IMR-90 (cell line): Measurements from ENCODE around the gene PIP4K2B. TPM values are rescaled to one million over a fixed set of nuclear protein-coding genes. Genes with fewer than 3 reads are reported as not detected.

Source experiments
- ATAC-seq: fragments of 200-7000 bp; cut with Tn5 transposase; 2 replicates; pipeline ENCODE4 v1.9.1; 2020; ENCODE audit warnings: low read depth, mild to moderate bottlenecking, moderate library complexity
- BruUV-seq: library from RNA; stranded (reverse); fragments of 400-500 nt; replicated peaks from 2 replicates; lab custom pipeline; 2021; lab: Mats Ljungman, UMichigan
- CTCF ChIA-PET: fragments of 300-600 bp; formaldehyde crosslinking; extraction: SDS; loops from one replicate; lab custom pipeline; 2021; ENCODE audit warnings: antibody characterized with exemption; lab: Yijun Ruan, JAX
- POLR2A ChIA-PET: fragments of 300-600 bp; sonication (Branson Sonifier 250); formaldehyde crosslinking; loops from one replicate; lab custom pipeline; 2022; ENCODE audit warnings: antibody characterized with exemption; ENCODE audit not compliant: unreplicated experiment; lab: Charles Lee
- DNase-seq: peaks from one replicate; pipeline ENCODE4 v3.0.0; 2013
- H2AFZ ChIP-seq: replicated peaks from 2 replicates; pipeline ENCODE3; 2013; ENCODE audit warnings: low read length, mild to moderate bottlenecking; ENCODE audit not compliant: poor library complexity
- H2AK5ac ChIP-seq: 2 replicates; pipeline ENCODE4 v1.6.1; 2013; ENCODE audit warnings: low read depth, low read length, inconsistent platforms
- H2AK9ac ChIP-seq: replicated peaks from 2 replicates; pipeline ENCODE3; 2013; ENCODE audit warnings: mild to moderate bottlenecking, low read depth, low read length, moderate library complexity; ENCODE audit not compliant: poor library complexity
- H2BK120ac ChIP-seq: 2 replicates; pipeline ENCODE4 v1.6.1; 2013; ENCODE audit warnings: low read depth, low read length, inconsistent platforms
- H2BK15ac ChIP-seq: 3 replicates; pipeline ENCODE4 v1.6.1; 2013; ENCODE audit warnings: low read depth, low read length, inconsistent platforms
- H2BK20ac ChIP-seq: 2 replicates; pipeline ENCODE4 v1.6.1; 2013; ENCODE audit warnings: low read depth, mild to moderate bottlenecking, inconsistent platforms, low read length, moderate library complexity
- H2BK5ac ChIP-seq: 2 replicates; pipeline ENCODE4 v1.6.1; 2013; ENCODE audit warnings: mild to moderate bottlenecking, low read depth, low read length, inconsistent platforms; ENCODE audit not compliant: poor library complexity, severe bottlenecking
- H3K14ac ChIP-seq: replicated peaks from 2 replicates; pipeline ENCODE4 v1.6.1; 2013; ENCODE audit warnings: low read depth, low read length, inconsistent platforms
- H3K18ac ChIP-seq: 2 replicates; pipeline ENCODE4 v1.6.1; 2013; ENCODE audit warnings: low read depth, low read length, control low read depth
- H3K23ac ChIP-seq: 2 replicates; pipeline ENCODE4 v1.6.1; 2013; ENCODE audit warnings: low read depth, low read length, inconsistent platforms
- H3K27ac ChIP-seq: 2 replicates; pipeline ENCODE4 v1.5.1; 2013; ENCODE audit warnings: mild to moderate bottlenecking, control low read depth, low read length; ENCODE audit not compliant: insufficient read depth
- H3K27me3 ChIP-seq: 2 replicates; pipeline ENCODE4 v1.6.1; 2013; ENCODE audit warnings: low read length; ENCODE audit not compliant: control insufficient read depth, insufficient read depth
- H3K36me3 ChIP-seq: 2 replicates; pipeline ENCODE4 v1.6.1; 2013; ENCODE audit warnings: low read length, mixed read lengths; ENCODE audit not compliant: control insufficient read depth, insufficient read depth
- H3K4ac ChIP-seq: 2 replicates; pipeline ENCODE4 v1.6.1; 2013; ENCODE audit warnings: low read depth, low read length, inconsistent platforms
- H3K4me1 ChIP-seq: 2 replicates; pipeline ENCODE4 v1.6.1; 2013; ENCODE audit warnings: low read length, mixed read lengths; ENCODE audit not compliant: control insufficient read depth, insufficient read depth
- H3K4me2 ChIP-seq: 2 replicates; pipeline ENCODE4 v1.6.1; 2013; ENCODE audit warnings: low read depth, mild to moderate bottlenecking, control low read depth, low read length, moderate library complexity
- H3K4me3 ChIP-seq: 2 replicates; pipeline ENCODE4 v1.5.1; 2013; ENCODE audit warnings: low read depth, mild to moderate bottlenecking, control low read depth, low read length, moderate library complexity; ENCODE audit not compliant: insufficient read depth
- H3K56ac ChIP-seq: 2 replicates; pipeline ENCODE4 v1.6.1; 2013; ENCODE audit warnings: low read length, inconsistent platforms; ENCODE audit not compliant: insufficient read depth; ENCODE audit errors: extremely low read depth
- H3K79me1 ChIP-seq, 2 experiments: 2 replicates each; pipeline ENCODE4 v1.6.1; 2013; ENCODE audit warnings: low read length in 2 of 2, inconsistent platforms in 1 of 2, low read depth in 1 of 2
- H3K9ac ChIP-seq: 2 replicates; pipeline ENCODE4 v1.6.1; 2013; ENCODE audit warnings: low read depth, low read length, control low read depth
- H3K9me1 ChIP-seq: 2 replicates; pipeline ENCODE4 v1.6.1; 2013; ENCODE audit warnings: low read length, inconsistent platforms; ENCODE audit not compliant: insufficient read depth
- H3K9me3 ChIP-seq: 2 replicates; pipeline ENCODE4 v1.6.1; 2013; ENCODE audit warnings: low read length; ENCODE audit not compliant: control insufficient read depth, insufficient read depth
- H4K20me1 ChIP-seq: 2 replicates; pipeline ENCODE4 v1.6.1; 2013; ENCODE audit warnings: low read length, inconsistent platforms; ENCODE audit not compliant: insufficient read depth
- H4K5ac ChIP-seq: 2 replicates; pipeline ENCODE4 v1.6.1; 2013; ENCODE audit warnings: mild to moderate bottlenecking, low read depth, low read length, control low read depth
- H4K8ac ChIP-seq, 2 experiments: 2 replicates each; pipeline ENCODE4 v1.6.1; 2013; ENCODE audit warnings: low read depth in 2 of 2, low read length in 2 of 2, control low read depth in 1 of 2, inconsistent platforms in 1 of 2
- H4K91ac ChIP-seq: 2 replicates; pipeline ENCODE4 v1.6.1; 2013; ENCODE audit warnings: low read depth, low read length, inconsistent platforms; ENCODE audit not compliant: insufficient read depth
- CTCF ChIP-seq: conservative IDR thresholded peaks from 2 replicates; pipeline ENCODE4 v1.5.1; 2012; ENCODE audit warnings: mild to moderate bottlenecking, low read depth, low read length, improper control_type of control experiment
- ELK1 ChIP-seq: fragments of 150-350 bp; IDR thresholded peaks from 2 replicates; pipeline ENCODE4 v1.6.1; 2016; ENCODE audit warnings: low read depth, mild to moderate bottlenecking, low read length, moderate library complexity, borderline replicate concordance
- FOS ChIP-seq: fragments of 150-350 bp; IDR thresholded peaks from 2 replicates; pipeline ENCODE4 v1.6.1; 2016; ENCODE audit warnings: low read depth, low read length
- MAFK ChIP-seq: IDR thresholded peaks from 2 replicates; pipeline ENCODE4 v1.6.1; 2012; ENCODE audit warnings: low read depth, low read length, improper control_type of control experiment
- MXI1 ChIP-seq: IDR thresholded peaks from 2 replicates; pipeline ENCODE4 v1.6.1; 2012; ENCODE audit warnings: low read depth, mild to moderate bottlenecking, low read length, moderate library complexity, borderline replicate concordance
- NFE2L2 ChIP-seq: fragments of 150-350 bp; IDR thresholded peaks from 2 replicates; pipeline ENCODE4 v1.6.1; 2016; ENCODE audit warnings: low read depth, mild to moderate bottlenecking, low read length
- RAD21 ChIP-seq: IDR thresholded peaks from 2 replicates; pipeline ENCODE4 v1.6.1; 2012; ENCODE audit warnings: low read length, improper control_type of control experiment
- SMC3 ChIP-seq: fragments of 150-350 bp; IDR thresholded peaks from 2 replicates; pipeline ENCODE4 v1.6.1; 2016; ENCODE audit warnings: low read depth, mild to moderate bottlenecking, antibody characterized with exemption, low read length, moderate library complexity
- WGBS, 2 experiments: methylation state at CpG; one replicate each; pipeline versions ENCODE4 v1.1.5 to v1.1.7; 2013; ENCODE audit warnings: missing lambda C conversion rate in 2 of 2; ENCODE audit not compliant: insufficient read length in 1 of 2; ENCODE audit errors: extremely low coverage in 2 of 2; 5-methylcytosine and 5-hydroxymethylcytosine counted together
- dilution Hi-C: fragments of 300-500 bp; cut with HindIII; formaldehyde crosslinking; loops from one replicate; pipeline ENCODE4 v1.14.3; 2018; ENCODE audit warnings: low sequenced_read_pairs; ENCODE audit not compliant: unreplicated experiment
- in situ Hi-C: fragments of 300-500 bp; cut with MboI; formaldehyde crosslinking; loops from 3 replicates; pipeline ENCODE4 v1.14.3; 2019; ENCODE audit warnings: low sequenced_read_pairs, inconsistent platforms, mixed read lengths
- intact Hi-C: fragments of 100-400 bp; cut with micrococcal nuclease; formaldehyde crosslinking; loops from 2 replicates; pipeline ENCODE4 v1.10.0; 2022
- polyA plus RNA-seq, 3 experiments: library from polyadenylated mRNA; depleted of rRNA; stranded (reverse); fragments of >200 nt; gene quantifications; 2 replicates each; pipeline ENCODE4 v1.2.3, GENCODE V29; 2012; ENCODE audit warnings: low replicate concordance in 1 of 3
- total RNA-seq: library from RNA; depleted of rRNA; stranded (reverse); fragments of >200 nt; gene quantifications from 2 replicates; pipeline ENCODE4 v1.2.3, GENCODE V29; 2012

PIP4K2B gene
- total and polyA plus RNA-seq, 2 of the 4 experiments (the other 2 are of a cell fraction) = 40.0 to 40.2 TPM

GRCh38 chr17:38761612-38762011 lies 37.7 kb downstream of the PIP4K2B start:
- no TSS peak for BruUV-seq
- ChIA-PET POLR2A (no interaction called here), CTCF (no interaction called here)
- ATAC-seq (peak; percentile 21; the same call in 1 of the 2 replicates), DNase-seq (peak; percentile 32)
- H3K36me3 ChIP-seq = peaks cover 60% of the 10 kb centered on the region
- H4K20me1 ChIP-seq = peaks cover 12% of the 10 kb centered on the region; the same call in 1 of the 2 replicates
- no peak overlapping the region for H3K18ac ChIP-seq
- H4K91ac ChIP-seq = no peak overlapping the region
- 79% methylated on average over 4 of the region's 4 CpGs; no CpG with 5 or more reads in 1 of the 2 experiments for WGBS, 2 experiments
- H3K27ac ChIP-seq = no peak overlapping the region
- in situ Hi-C loops = no loop called here
- no peak overlapping the region for H3K23ac ChIP-seq
- no peak for TF ChIP-seq MAFK
- peak; percentile 38; the same call in 1 of the 2 replicates for TF ChIP-seq SMC3
- TF ChIP-seq NFE2L2 = no peak
- no peak for TF ChIP-seq MXI1
- peak; percentile 62 for TF ChIP-seq RAD21
- no peak for TF ChIP-seq ELK1
- no peak for TF ChIP-seq FOS
- peak; percentile 40 for TF ChIP-seq CTCF
- H4K5ac ChIP-seq = no peak overlapping the region
- dilution Hi-C loops = no loop called here
- H2AK5ac ChIP-seq = no peak overlapping the region
- H3K27me3 ChIP-seq = no peaks in the 10 kb centered on the region
- no peak overlapping the region for H3K56ac ChIP-seq
- no peak overlapping the region for H3K14ac ChIP-seq
- no peak overlapping the region for H2BK5ac ChIP-seq
- H2BK15ac ChIP-seq = no peak overlapping the region
- no peak overlapping the region for H3K9ac ChIP-seq
- no peaks in the 10 kb centered on the region for H3K9me3 ChIP-seq
- no peak overlapping the region for H4K8ac ChIP-seq
- H3K4me3 ChIP-seq = no peak overlapping the region
- H3K4me1 ChIP-seq = no peaks in the 10 kb centered on the region
- H2AK9ac ChIP-seq = peak overlapping the region; percentile 5
- H2BK20ac ChIP-seq = no peak overlapping the region
- no peak overlapping the region for H2AFZ ChIP-seq
- peaks cover 20 to 35% of the 10 kb centered on the region in 2 experiments for H3K79me1 ChIP-seq
- H3K4me2 ChIP-seq = no peak overlapping the region
- H3K4ac ChIP-seq = no peak overlapping the region
- H3K9me1 ChIP-seq = 0 out of 2 replicates have a peak, but pooled peaks cover 7% of the 10 kb centered on the region
- H2BK120ac ChIP-seq = no peak overlapping the region
- intact Hi-C loops = no loop called here
